Upper lobe of left lung (tissue), 6 donors: ENCODE results near the gene PPP1R26. TPM values are rescaled to one million over a fixed set of nuclear protein-coding genes. Genes with fewer than 3 reads are reported as not detected.
"Not testable (repeated sequence)": the region's sequence is repeated elsewhere in the genome, so short reads cannot be mapped to it uniquely, and the experiment has no call there.

Experiments
- ATAC-seq, 2 donors: fragments of 200-7000 bp; cut with Tn5 transposase; one replicate each; pipeline ENCODE4 v1.9.1; 2022; ENCODE audit warnings: mild to moderate bottlenecking in 2 of 2, moderate library complexity in 2 of 2; ENCODE audit not compliant: low FRiP score in 2 of 2
- DNase-seq, 2 donors: peaks; one replicate each; pipeline ENCODE4 v3.0.0-alpha.2; 2019 to 2020
- H3K27ac ChIP-seq, 4 donors: fragments of 200-600 bp; sonication (generic); one replicate each; pipeline ENCODE4 v1.5.1; 2016 to 2019
- H3K27me3 ChIP-seq, 4 donors: fragments of 200-600 bp; sonication (generic); one replicate each; pipeline ENCODE4 v1.5.1; 2017 to 2019
- H3K36me3 ChIP-seq, 4 donors: fragments of 200-600 bp; sonication (generic); one replicate each; pipeline ENCODE4 v1.5.1; 2016 to 2019
- H3K4me1 ChIP-seq, 4 donors: fragments of 200-600 bp; sonication (generic); one replicate each; pipeline ENCODE4 v1.5.1; 2018 to 2019
- H3K4me3 ChIP-seq, 4 donors: fragments of 200-600 bp; sonication (generic); one replicate each; pipeline ENCODE4 v1.5.1; 2017 to 2019; ENCODE audit warnings: mild to moderate bottlenecking in 2 of 4, moderate library complexity in 1 of 4
- H3K9me3 ChIP-seq, 4 donors: fragments of 200-600 bp; sonication (generic); one replicate each; pipeline ENCODE4 v1.5.1; 2018 to 2019
- EP300 ChIP-seq, 4 donors: sonication (generic); formaldehyde crosslinking; IDR thresholded peaks; one replicate each; pipeline ENCODE4 v1.5.1; 2017; ENCODE audit warnings: antibody characterized with exemption in 4 of 4, control low read depth in 2 of 4
- POLR2A ChIP-seq, 4 donors: fragments of 450-650 bp; IDR thresholded peaks; one replicate each; pipeline ENCODE4 v1.5.1; 2016 to 2017; ENCODE audit warnings: antibody characterized with exemption in 4 of 4, mild to moderate bottlenecking in 2 of 4
- POLR2AphosphoS5 ChIP-seq, 2 donors: sonication (generic); formaldehyde crosslinking; IDR thresholded peaks; one replicate each; pipeline ENCODE4 v1.5.1; 2017; ENCODE audit warnings: antibody characterized with exemption in 2 of 2
- WGBS, 2 donors: methylation state at CpG; one replicate each; pipeline ENCODE4 v1.1.5; 2017 to 2018; 5-methylcytosine and 5-hydroxymethylcytosine counted together
- total RNA-seq, 6 donors: library from RNA; depleted of rRNA in 4 of 6; stranded (reverse); fragments of >200 nt in 4 of 6; gene quantifications; one replicate each; pipeline versions ENCODE4 v1.1.0 to v1.2.1, GENCODE V29; 2016 to 2021
- TF ChIP-seq, protein P1 (sequence below), 6 experiments: fragments of 450-650 bp in 4 of 6; fragments of 200-600 bp in 2 of 6; sonication (generic) in 2 of 6; IDR thresholded peaks; one replicate each; pipeline ENCODE4 v1.5.1; 2016 to 2019; ENCODE audit warnings: antibody characterized with exemption in 6 of 6
- donor health status: DM: no; HTN: no; CAD: no; lungs with moderate emphysema.
- donor health status: DM: no; HTN: yes; CAD: no; lungs with severe emphysema.

PPP1R26 gene
- total RNA-seq, 6 donors from 2014 or later: 25.6 to 48.6 (median 33.8) TPM

DNA sequence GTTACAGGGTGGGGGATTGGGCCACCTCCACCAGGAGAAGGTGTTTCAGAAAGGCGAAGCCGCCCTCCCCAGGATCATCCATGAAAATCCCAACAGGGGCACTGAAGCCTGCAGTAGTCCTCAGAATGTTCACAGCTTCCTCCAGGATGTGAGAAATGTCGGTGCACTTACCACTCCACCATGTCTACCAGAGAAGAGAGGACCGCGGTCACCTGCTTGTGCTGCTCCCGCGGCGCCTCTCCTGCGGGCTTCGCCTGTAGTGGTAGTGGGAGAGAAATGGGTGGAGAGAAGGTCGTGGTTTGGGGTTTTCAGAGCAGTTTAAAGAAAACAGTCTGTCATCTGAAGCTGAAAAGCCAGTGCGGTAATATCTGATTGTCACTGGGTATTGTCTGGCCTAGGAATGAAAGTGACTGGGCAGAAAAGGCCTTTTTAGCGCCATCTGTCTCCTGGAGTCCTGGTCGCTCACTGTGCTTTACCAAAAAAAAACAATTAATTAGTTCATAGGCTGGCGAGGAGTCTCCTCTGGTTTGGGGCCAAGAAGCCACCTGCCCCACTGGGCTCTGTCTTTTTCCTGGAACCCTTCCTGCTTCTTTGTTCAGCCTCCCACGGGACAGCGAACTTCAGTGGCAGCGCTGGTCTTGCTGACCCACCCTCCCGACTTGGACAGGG is 23.0 kb upstream of the PPP1R26 start:
- H3K4me3 ChIP-seq: no peak overlapping the region
- H3K4me1 ChIP-seq: no peaks in the 10 kb centered on the region
- DNase-seq: no peak
- no peak for TF ChIP-seq EP300 (IDR thresholded peaks at IDR 0.05)
- TF ChIP-seq POLR2AphosphoS5 (IDR thresholded peaks at IDR 0.05): no peak
- TF ChIP-seq POLR2A (IDR thresholded peaks at IDR 0.05): no peak
- TF ChIP-seq, protein P1, sequence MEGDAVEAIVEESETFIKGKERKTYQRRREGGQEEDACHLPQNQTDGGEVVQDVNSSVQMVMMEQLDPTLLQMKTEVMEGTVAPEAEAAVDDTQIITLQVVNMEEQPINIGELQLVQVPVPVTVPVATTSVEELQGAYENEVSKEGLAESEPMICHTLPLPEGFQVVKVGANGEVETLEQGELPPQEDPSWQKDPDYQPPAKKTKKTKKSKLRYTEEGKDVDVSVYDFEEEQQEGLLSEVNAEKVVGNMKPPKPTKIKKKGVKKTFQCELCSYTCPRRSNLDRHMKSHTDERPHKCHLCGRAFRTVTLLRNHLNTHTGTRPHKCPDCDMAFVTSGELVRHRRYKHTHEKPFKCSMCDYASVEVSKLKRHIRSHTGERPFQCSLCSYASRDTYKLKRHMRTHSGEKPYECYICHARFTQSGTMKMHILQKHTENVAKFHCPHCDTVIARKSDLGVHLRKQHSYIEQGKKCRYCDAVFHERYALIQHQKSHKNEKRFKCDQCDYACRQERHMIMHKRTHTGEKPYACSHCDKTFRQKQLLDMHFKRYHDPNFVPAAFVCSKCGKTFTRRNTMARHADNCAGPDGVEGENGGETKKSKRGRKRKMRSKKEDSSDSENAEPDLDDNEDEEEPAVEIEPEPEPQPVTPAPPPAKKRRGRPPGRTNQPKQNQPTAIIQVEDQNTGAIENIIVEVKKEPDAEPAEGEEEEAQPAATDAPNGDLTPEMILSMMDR (IDR thresholded peaks at IDR 0.05): no peak
- H3K27me3 ChIP-seq: no peaks in the 10 kb centered on the region
- H3K36me3 ChIP-seq: no peaks in the 10 kb centered on the region
- H3K27ac ChIP-seq: no peak overlapping the region
- H3K9me3 ChIP-seq: no peaks in the 10 kb centered on the region
- 73 to 79% methylated on average over 19 of the region's 19 CpGs for WGBS, 2 donors
- no peak for ATAC-seq

DNA sequence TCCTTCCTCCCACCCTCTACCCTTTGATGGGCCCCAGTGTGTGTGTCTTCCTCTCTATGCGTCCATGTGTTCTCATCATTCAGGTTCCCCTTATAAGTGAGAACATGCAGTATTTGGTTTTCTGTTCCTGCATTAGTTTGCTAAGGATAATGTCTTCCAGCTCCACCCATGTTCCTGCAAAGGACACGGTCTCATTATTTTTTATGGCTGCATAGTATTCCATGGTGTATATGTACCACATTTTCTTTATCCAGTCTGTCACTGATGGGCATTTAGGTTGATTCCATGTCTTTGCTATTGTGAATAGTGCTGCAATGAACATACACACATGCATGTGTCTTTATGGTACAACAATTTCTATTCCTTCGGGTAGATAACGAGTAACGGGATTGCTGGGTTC is 21.1 kb upstream of the PPP1R26 start:
- not testable (repeated sequence) for DNase-seq

GRCh38 chr9:135461936-135462335 is 17.6 kb upstream of the PPP1R26 start:
- Histone ChIP-seq H3K36me3 (no peaks in the 10 kb centered on the region), H3K27me3 (no peaks in the 10 kb centered on the region), H3K4me3 (no peak overlapping the region), H3K4me1 (no peaks in the 10 kb centered on the region), H3K27ac (no peak overlapping the region), H3K9me3 (no peaks in the 10 kb centered on the region)
- TF ChIP-seq EP300 (IDR thresholded peaks at IDR 0.05): no peak
- TF ChIP-seq POLR2A (IDR thresholded peaks at IDR 0.05): no peak
- TF ChIP-seq POLR2AphosphoS5 (IDR thresholded peaks at IDR 0.05): no peak
- TF ChIP-seq, protein P1 (IDR thresholded peaks at IDR 0.05): no peak
- WGBS, 2 donors: 61 to 74% methylated on average over 11 of the region's 11 CpGs
- DNase-seq: no peak
- ATAC-seq: no peak

More for the DNA sequence above, 21.1 kb upstream of the PPP1R26 start:
- ATAC-seq, H3K9me3 ChIP-seq, H3K36me3 ChIP-seq, H3K4me1 ChIP-seq, H3K27me3 ChIP-seq, H3K27ac ChIP-seq, H3K4me3 ChIP-seq: not testable (repeated sequence)
- 96% methylated on average over 5 of the region's 5 CpGs for WGBS, 2 donors

- 75 to 76% methylated on average over 3 of the region's 3 CpGs for WGBS, 2 donors
- Histone ChIP-seq H3K27me3 (no peaks in the 10 kb centered on the region), H3K27ac (no peak overlapping the region), H3K36me3 (no peaks in the 10 kb centered on the region), H3K4me1 (no peaks in the 10 kb centered on the region), H3K4me3 (no peak overlapping the region), H3K9me3 (no peaks in the 10 kb centered on the region)
- TF ChIP-seq EP300 (IDR thresholded peaks at IDR 0.05) (no peak), POLR2A (IDR thresholded peaks at IDR 0.05) (no peak), POLR2AphosphoS5 (IDR thresholded peaks at IDR 0.05) (no peak)
- TF ChIP-seq, protein P1 (IDR thresholded peaks at IDR 0.05): no peak
- peak in 1 of 2 donors; percentile 36 for ATAC-seq
- no peak for DNase-seq
Measured at GRCh38 chr9:135463140-135463539, 16.4 kb upstream of the PPP1R26 start.

DNA sequence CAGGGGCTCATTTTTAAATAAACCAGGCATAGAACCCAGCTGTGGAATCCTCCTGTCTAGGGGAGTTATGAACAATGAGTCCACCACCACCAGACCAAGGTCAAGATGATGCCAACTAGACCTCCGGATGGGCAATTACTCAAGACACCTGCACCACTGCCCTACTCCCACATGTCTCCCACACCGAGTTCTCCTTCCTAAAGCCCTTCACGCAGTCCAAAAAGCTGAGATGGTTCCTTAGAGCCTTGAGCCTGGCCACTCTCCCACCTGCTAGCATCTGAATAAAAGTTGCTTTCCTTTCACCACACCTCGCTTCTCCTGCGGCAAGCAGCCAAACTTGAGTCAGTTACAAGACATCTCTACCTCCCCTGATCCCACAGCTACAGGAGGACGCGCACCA is 15.4 kb upstream of the PPP1R26 start:
- H3K27ac ChIP-seq: no peak overlapping the region
- no peaks in the 10 kb centered on the region for H3K36me3 ChIP-seq
- 93 to 99% methylated on average over 5 to 7 of the region's 7 CpGs for WGBS, 2 donors
- no peak overlapping the region for H3K4me3 ChIP-seq
- no peak for ATAC-seq
- H3K4me1 ChIP-seq: no peaks in the 10 kb centered on the region
- no peaks in the 10 kb centered on the region for H3K27me3 ChIP-seq
- DNase-seq: no peak
- H3K9me3 ChIP-seq: no peaks in the 10 kb centered on the region
- no peak for TF ChIP-seq POLR2A (IDR thresholded peaks at IDR 0.05)
- TF ChIP-seq POLR2AphosphoS5 (IDR thresholded peaks at IDR 0.05): no peak
- TF ChIP-seq, protein P1 (IDR thresholded peaks at IDR 0.05): no peak
- TF ChIP-seq EP300 (IDR thresholded peaks at IDR 0.05): no peak
